ENCODE results near the gene WNT3A. TPM values are rescaled to one million over a fixed set of nuclear protein-coding genes. Genes with fewer than 3 reads are reported as not detected.

Gene WNT3A
- total RNA-seq, 3 donors from 2014 or later: not detected

GRCh38 chr1:228005511-228006033 is 1.2 kb upstream of the WNT3A start:
- no peak for TF ChIP-seq CTCF (IDR thresholded peaks at IDR 0.05)
- Histone ChIP-seq H3K4me3 (no peak overlapping the region), H3K4me1 (ENCODE audit: low read depth) (no peaks in the 10 kb centered on the region), H3K36me3 (ENCODE audit: low read depth) (no peaks in the 10 kb centered on the region), H3K9me3 (no peaks in the 10 kb centered on the region)
- ATAC-seq (no peak), DNase-seq (no peak)
- intact Hi-C loops (cut with DNase I, micrococcal nuclease): no loop called here

- ATAC-seq (no peak), DNase-seq (no peak)
- Histone ChIP-seq H3K4me3 (no peak overlapping the region), H3K36me3 (ENCODE audit: low read depth) (no peaks in the 10 kb centered on the region), H3K9me3 (no peaks in the 10 kb centered on the region), H3K4me1 (ENCODE audit: low read depth) (no peaks in the 10 kb centered on the region)
- no peak for TF ChIP-seq CTCF (IDR thresholded peaks at IDR 0.05)
- intact Hi-C loops (cut with DNase I, micrococcal nuclease): no loop called here
These were observed 588 bp upstream of the WNT3A start for GRCh38 chr1:228006034-228006785.

GRCh38 chr1:228007049-228007800 is 427 bp downstream of the WNT3A start:
- intact Hi-C loops (cut with DNase I, micrococcal nuclease): no loop called here
- Histone ChIP-seq H3K36me3 (ENCODE audit: low read depth) (no peaks in the 10 kb centered on the region), H3K4me3 (no peak overlapping the region), H3K9me3 (no peaks in the 10 kb centered on the region), H3K4me1 (ENCODE audit: low read depth) (no peaks in the 10 kb centered on the region)
- no peak for TF ChIP-seq CTCF (IDR thresholded peaks at IDR 0.05)
- DNase-seq: no peak
- ATAC-seq: no peak

GRCh38 chr1:228007801-228008341 is 1.1 kb downstream of the WNT3A start:
- DNase-seq: no peak

More at GRCh38 chr1:228007801-228008341, 1.1 kb downstream of the WNT3A start:
- ATAC-seq: no peak
- no peak overlapping the region for H3K4me3 ChIP-seq
- H3K4me1 ChIP-seq (ENCODE audit: low read depth): no peaks in the 10 kb centered on the region
- intact Hi-C loops (cut with DNase I, micrococcal nuclease): no loop called here
- TF ChIP-seq CTCF (IDR thresholded peaks at IDR 0.05): no peak
- no peaks in the 10 kb centered on the region for H3K9me3 ChIP-seq
- H3K36me3 ChIP-seq (ENCODE audit: low read depth): no peaks in the 10 kb centered on the region
